GM19397 (cell line): Measurements from ENCODE around the gene UBE2QL1.

ENCODE experiments used
- ATAC-seq: cut with Tn5 transposase; IDR thresholded peaks from one replicate; pipeline ENCODE4 v1.9.1; 2021; ENCODE audit warnings: mild to moderate bottlenecking, moderate library complexity; ENCODE audit not compliant: unreplicated experiment

UBE2QL1 gene

GRCh38 chr5:6473284-6473683 is 24.6 kb downstream of the UBE2QL1 start:
- no peak for ATAC-seq

DNA sequence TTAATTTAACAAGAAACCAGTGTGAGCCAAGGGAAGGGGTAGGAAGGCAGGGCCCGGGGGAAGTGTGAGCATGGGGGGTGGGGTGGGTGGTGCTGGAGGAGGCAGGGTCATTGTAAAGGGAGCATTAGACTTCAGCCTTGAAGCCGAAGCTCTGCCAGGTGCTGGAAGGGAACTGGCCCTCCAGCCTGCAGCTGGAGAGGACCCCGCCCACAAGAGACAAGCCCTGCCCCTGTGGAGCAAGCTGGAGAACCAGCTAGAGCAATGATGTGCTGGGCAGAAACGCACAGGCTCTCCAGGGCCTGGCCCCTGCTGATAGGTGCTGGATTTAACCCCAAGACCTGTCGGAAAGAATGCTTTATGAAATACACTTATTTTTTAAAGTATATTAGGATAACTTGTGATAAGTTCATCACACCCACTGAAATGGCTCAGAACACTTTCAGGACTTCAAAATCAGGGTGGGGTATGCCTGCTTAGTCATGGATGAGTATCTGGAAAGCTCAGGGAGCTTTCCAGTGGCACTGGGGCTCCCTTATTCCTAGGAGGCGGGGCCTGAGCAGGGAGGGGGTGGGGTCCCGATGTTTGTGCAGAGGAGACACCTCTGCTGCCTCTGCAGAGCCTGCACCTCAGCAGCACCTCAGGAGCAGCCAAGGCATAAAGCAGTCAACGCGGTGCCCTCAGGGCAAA is 27.1 kb downstream of the UBE2QL1 start:
- no peak for ATAC-seq

- ATAC-seq: no peak
Observed at GRCh38 chr5:6476313-6476661, 27.6 kb downstream of the UBE2QL1 start.

DNA sequence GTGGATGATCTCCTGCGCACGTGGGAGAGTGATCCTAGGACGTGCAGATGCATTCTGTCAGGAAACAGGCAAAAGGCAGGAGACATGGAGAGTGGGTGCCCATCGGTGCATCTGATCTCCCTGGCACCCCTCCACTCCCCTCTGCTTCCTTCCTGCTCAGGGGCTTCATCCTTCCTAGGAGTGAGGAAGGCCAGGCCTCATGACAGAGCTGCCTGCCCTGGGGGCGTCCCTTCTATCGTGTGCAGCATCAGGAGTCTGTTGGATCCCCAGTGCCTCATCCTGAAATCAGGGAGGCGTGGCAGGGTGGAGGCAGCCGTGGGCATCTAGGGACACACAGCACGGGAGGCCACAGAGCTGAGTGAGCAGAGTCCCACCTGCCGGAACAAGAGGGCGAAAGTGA is 30.1 kb downstream of the UBE2QL1 start:
- no peak for ATAC-seq

DNA sequence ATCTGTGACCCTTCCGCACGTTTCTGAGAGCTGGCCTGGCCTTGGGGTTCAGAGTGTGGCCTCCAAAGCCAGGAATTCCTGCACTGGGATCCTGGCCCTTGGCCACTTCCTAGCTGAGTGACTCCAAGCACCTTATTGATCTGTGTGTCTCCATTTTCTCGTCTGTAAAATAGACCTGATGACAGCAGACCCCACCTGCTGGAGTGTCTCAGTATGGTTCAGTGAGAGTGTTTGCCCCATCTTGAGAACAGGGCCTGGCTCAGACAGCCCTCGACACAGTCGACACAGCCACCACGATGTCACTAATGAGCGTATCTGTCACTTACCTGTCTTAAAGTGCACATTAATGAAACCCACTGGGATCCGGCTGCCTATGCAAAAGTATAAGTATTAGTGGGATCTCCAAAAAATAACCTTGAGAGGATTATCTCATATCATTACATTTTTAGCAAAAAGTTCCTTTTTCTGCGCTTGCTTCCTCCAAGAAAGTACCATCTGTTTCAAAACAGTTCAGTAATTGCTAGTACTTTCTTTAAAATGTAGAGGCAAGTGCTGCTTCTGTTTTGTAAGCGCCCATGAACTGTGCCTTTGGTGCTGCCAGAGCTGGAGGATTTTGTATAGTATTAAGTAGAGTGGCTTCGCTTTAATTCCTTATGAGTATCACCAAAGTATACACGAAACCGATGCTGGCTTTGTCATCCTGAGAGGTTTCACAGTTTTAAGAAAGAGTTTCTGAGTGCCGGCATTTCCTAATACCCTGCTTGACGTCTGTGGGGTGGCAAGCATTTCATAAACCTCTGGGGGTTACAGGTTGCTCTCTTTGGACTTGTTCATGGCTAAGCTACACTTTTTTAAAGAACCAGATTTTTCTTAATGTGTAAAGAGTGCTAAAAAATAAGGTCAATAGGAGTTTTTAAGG is 31.7 kb downstream of the UBE2QL1 start:
- no peak for ATAC-seq

DNA sequence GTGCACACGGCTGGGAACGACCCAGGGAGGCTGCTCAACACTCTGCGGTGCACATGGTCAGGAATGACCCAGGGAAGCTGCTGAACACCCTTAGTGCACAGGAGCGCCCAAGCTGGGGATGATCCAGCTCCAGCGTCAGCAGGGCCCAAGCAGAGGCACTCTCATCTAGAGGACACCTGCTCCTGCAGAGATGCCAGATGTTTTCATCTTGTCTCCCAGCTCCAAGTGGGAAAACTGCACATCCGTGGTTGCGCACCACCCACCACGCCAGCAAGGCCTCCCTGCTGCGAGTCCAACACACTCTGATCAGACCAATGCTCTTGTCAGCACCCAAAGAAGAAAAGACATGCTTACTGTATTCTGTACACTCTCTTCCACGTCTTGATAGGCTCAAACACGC is 34.1 kb downstream of the UBE2QL1 start:
- no peak for ATAC-seq

DNA sequence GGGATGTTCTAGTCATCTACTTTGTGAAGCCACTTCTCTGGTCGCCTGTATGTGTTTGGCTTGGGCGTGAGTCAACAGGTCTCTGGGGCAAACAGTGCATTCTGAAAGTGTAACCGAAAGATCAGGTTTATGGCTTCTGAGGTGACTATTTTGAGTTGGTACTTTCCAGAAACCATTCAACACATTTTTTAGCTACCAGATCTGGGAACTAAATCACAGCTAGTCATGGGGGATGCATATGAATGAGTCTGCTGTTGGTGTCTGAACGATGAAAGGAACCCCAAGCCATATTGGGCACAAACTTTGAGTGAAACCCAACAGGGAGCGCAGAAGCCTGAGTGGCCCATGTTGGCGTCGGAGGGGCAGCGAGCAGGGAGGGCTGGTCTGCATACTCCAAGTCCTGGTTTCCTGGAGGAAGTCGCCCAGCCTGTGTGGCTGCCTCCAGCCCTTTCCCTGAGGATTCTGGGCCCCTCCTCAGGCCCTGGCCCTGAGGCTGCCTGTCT is 35.3 kb downstream of the UBE2QL1 start:
- ATAC-seq: peak; percentile 88

- no peak for ATAC-seq
Observed at GRCh38 chr5:6484446-6484845, 35.8 kb downstream of the UBE2QL1 start.

DNA sequence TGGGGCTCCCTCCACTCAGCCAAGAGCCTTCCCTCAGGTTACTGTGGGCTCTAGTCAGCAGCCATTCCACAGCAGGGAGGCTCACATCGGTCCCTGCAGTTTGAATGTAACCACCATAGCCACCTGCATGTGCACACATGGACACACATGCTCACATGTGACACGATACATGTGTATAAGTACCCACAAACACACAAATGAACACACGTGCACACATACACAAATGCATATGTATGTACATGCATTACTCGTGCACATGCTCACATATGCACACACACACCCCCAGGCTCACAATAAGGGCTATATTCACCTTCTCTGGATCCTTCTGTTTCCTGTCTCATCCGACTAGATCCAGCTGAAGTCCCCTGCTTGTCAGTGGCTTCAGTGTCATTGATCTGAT is 36.2 kb downstream of the UBE2QL1 start:
- ATAC-seq: no peak

- ATAC-seq: no peak
Observed at GRCh38 chr5:6485441-6485840, 36.8 kb downstream of the UBE2QL1 start.

DNA sequence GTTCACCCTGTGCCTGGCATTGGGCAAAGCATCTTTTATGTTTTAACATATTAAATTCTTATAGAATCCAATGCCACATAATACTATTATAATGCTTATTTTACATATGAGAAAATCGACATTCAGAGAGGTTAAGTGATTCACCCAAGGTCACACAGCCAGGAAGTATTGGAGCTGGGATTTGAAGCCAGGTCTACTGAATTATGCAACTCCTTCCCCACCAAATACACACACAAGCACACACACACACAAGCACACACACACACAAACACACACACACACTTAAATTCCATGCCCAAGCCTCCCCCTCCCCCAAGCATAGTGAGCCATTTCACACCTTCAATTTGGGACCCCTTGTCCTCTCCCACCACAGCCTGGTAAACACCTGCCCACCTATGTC is 37.4 kb downstream of the UBE2QL1 start:
- ATAC-seq: no peak

DNA sequence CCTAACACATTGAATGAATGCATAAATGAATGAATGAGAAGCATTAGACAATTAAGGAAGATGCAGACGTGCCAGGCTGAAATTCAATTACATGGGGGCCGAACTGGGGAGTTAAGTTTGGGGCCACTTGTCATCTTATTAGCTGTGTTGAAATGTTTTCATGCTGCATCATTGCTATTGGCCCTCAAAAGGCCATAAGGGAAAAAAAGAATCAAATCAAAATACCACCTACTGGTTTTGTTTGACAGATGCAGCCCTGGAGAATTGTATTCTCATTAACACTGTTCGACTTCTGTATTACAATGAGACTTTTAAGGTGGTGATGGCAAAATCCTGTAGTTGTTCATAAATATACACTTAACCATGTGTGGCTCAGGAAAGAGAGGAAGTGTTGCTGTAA is 38.4 kb downstream of the UBE2QL1 start:
- ATAC-seq: no peak

GRCh38 chr5:6488021-6488420 is 39.4 kb downstream of the UBE2QL1 start:
- ATAC-seq: no peak

GRCh38 chr5:6489643-6490185 is 41.1 kb downstream of the UBE2QL1 start:
- ATAC-seq: no peak

- ATAC-seq: no peak
Observed at GRCh38 chr5:6490246-6490645, 41.6 kb downstream of the UBE2QL1 start.

DNA sequence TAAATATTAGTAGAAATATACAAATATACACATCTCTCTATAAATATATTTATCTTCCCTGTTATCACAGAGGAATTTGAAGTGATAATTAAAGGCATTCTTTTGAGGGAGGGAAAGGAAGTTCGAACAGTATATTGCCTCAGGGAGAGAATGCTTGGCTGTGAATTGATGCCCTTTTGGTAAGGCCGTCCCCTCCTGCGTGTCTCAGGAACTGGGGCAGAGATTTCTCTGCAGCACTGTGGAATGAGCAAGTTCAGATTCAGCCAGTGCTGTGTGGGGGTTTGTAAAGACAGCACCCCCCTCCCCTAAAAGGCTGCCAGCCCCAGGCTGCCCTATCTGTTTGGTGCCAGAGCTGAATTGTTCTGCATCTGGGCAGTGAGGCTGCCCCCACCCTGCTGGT is 42.0 kb downstream of the UBE2QL1 start:
- no peak for ATAC-seq

DNA sequence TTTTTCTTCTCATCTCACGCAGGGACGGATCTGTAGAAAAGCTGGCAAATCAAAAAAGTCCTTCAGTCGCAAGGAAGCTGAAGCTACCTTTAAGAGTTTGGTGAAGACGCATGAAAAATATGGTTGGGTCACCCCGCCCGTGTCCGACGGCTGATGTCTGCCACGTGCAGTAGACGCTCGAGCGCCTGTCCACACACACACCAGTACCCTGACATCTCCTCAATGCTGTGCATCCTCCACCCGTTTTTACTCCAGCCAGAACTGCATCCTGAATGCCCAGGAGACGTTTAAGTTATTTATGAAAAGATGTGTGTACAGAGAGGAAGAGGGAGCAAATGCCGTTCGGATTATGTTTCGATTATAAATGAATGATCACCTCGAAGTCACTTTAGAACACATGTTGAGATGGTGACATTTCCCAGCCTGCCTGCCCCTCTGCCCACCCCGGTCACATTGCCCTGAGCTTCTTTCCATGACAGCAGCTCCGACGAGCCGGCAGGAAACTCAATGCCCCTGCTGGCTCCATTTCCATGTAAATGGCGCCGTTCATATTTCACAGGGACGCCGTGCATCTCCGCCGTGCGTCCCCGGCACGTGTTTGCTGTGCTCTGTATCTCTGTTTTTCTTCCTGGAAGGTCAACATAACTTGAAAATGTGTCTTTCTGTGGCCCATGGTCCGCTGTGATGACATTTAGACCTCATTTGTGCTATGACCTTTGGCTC is 42.7 kb downstream of the UBE2QL1 start:
- no peak for ATAC-seq

DNA sequence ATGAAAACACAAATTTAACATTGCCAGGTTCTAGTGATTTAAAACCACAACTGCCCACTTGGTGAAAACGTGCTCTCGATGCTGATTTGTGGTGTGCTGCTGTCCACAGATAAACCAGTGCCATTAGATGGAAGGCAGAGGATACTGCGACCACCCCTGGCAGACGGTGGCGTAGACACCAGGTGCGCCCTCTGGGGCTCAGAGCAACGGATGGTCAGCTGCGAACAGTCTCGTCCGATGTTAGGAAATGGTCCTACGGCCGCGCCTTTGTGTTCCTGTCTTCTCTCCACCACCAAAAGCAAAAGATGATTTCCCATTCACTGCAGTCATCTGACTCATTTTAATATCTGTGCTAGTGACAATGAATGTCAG is 43.2 kb downstream of the UBE2QL1 start:
- ATAC-seq: no peak

GRCh38 chr5:6492934-6493333 is 44.3 kb downstream of the UBE2QL1 start:
- ATAC-seq: no peak

DNA sequence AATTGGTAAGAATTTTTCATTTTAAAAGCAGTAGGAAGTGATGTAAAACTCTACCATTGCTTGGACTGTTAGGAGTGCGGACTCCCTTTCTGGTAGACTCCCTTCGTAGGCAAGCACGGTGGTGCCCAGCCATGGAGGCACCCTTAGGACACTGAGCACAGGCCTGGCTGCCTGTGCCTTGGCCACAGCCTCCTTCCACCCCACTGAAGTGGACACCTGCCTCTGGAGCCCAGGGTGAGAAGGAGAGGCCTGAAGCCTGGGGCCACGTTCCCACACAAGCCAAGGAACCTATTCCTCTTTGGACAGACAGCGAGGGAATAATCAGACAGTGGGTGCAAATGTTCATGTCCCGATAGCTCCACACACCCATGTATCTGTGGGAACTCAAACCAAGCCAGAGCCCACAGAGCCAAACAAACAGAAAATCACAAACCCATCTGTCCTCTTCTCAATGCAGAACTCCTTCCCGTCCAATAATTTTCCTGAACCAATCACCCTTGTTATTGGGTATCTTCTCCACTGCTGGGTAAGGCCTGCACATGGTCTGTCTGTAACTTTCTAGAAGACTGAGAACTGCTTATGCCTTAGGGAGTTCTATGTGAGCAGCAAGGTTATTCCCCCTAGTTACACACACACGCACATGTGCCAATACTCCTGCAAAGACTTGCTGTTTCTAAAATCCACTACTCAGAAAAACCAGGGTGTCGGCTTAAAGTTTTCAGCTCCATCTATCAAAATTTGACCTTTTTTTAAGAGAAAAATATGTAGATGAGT is 45.2 kb downstream of the UBE2QL1 start:
- ATAC-seq: peak; percentile 25

DNA sequence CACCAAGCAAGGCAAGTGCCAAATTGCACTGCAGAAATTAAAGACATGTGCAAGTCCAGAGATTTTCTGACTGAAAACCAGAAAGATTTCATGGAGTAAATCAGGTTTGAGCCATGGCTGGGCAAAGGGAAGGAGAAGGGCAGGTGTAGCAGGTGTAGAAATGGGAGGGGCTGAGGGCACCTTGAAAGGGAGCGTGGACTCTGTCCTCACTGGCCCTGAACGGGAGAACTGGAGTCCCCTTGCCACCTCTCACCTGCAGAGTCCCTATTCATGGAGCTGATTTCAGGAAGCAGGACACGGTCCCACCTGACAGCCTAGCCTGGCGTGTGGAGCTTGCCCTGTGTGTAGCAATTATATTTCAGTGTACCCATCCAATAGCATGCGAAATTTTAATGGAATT is 46.3 kb downstream of the UBE2QL1 start:
- ATAC-seq: no peak
